K562 (cell line): Measurements from ENCODE around the gene TRPC4AP. TPM values are rescaled to one million over a fixed set of nuclear protein-coding genes. Genes with fewer than 3 reads are reported as not detected.

Experiments used
- ATAC-seq: fragments of 200-7000 bp; cut with Tn5 transposase; 3 replicates; pipeline ENCODE4 v1.9.1; 2020; ENCODE audit warnings: moderate library complexity
- BruUV-seq: library from RNA; stranded (reverse); fragments of 400-500 nt; replicated peaks from 2 replicates; lab custom pipeline; 2021; lab: Mats Ljungman, UMichigan
- CTCF ChIA-PET: fragments of 300-600 bp; formaldehyde crosslinking; extraction: SDS; loops from one replicate; lab custom pipeline; 2021; ENCODE audit warnings: low intra/inter-chr PET ratio; lab: Yijun Ruan, JAX
- POLR2A ChIA-PET: fragments of 300-600, 350-650 bp; sonication (Branson Sonifier 250); formaldehyde crosslinking; extraction: SDS; loops from one replicate; lab custom pipeline; 2021; ENCODE audit warnings: antibody characterized with exemption, inconsistent platforms; lab: Yijun Ruan, JAX
- DNase-seq, 4 experiments: peaks; one replicate each; pipeline versions ENCODE4 v3.0.0 to v3.0.0-alpha.2; 2011 to 2018; ENCODE audit warnings: low spot score in 3 of 4, mixed read lengths in 3 of 4; ENCODE audit errors: extremely low read depth in 1 of 4
- FAIRE-seq: peaks from 2 replicates; lab custom pipeline; 2011; peaks lifted over from hg19 to GRCh38; lab: Jason Lieb, UNC
- H2AFZ ChIP-seq: 2 replicates; pipeline ENCODE4 v1.6.0; 2011; ENCODE audit warnings: low read depth, low read length, control low read depth, inconsistent platforms
- H3K27ac ChIP-seq: fragments of 200-600 bp; 3 replicates; pipeline ENCODE4 v1.8.0; 2011; ENCODE audit warnings: low read depth, mild to moderate bottlenecking, control low read depth, inconsistent platforms, low read length, moderate library complexity, mixed read lengths; ENCODE audit errors: extremely low read depth
- H3K27me3 ChIP-seq, 2 experiments: fragments of 300-600 bp in 1 of 2; 2 replicates in 1 of 2; 3 replicates in 1 of 2; pipeline versions ENCODE4 v1.6.0 to v1.8.0; 2011; ENCODE audit warnings: inconsistent platforms in 2 of 2, low read length in 2 of 2, mild to moderate bottlenecking in 1 of 2, mixed read lengths in 1 of 2, moderate library complexity in 1 of 2; ENCODE audit not compliant: control insufficient read depth in 2 of 2, insufficient read depth in 2 of 2
- H3K36me3 ChIP-seq: fragments of 300-600 bp; 3 replicates; pipeline ENCODE4 v1.8.0; 2011; ENCODE audit warnings: mild to moderate bottlenecking, low read length, inconsistent platforms; ENCODE audit not compliant: control insufficient read depth, insufficient read depth
- H3K4me1 ChIP-seq, 2 experiments: fragments of 200-600 bp in 1 of 2; replicated peaks in 1 of 2; 2 replicates in 1 of 2; 3 replicates in 1 of 2; pipeline versions ENCODE4 v1.5.1 to v1.8.0; 2011; ENCODE audit warnings: inconsistent platforms in 2 of 2, low read length in 2 of 2, mild to moderate bottlenecking in 1 of 2, mixed read lengths in 1 of 2, moderate library complexity in 1 of 2; ENCODE audit not compliant: control insufficient read depth in 2 of 2, insufficient read depth in 2 of 2
- H3K4me2 ChIP-seq: 2 replicates; pipeline ENCODE4 v1.6.1; 2011; ENCODE audit warnings: low read length, control low read depth, inconsistent platforms, mixed read lengths; ENCODE audit not compliant: insufficient read depth
- H3K4me3 ChIP-seq: fragments of 200-600 bp; sonication (generic), shearing (Covaris generic); 2 replicates; pipeline ENCODE4 v1.5.1; 2016; ENCODE audit warnings: control low read depth, inconsistent platforms
- H3K79me2 ChIP-seq: fragments of 200-600 bp; 3 replicates; pipeline ENCODE4 v1.8.0; 2011; ENCODE audit warnings: low read length, inconsistent platforms; ENCODE audit not compliant: control insufficient read depth, insufficient read depth
- H3K9ac ChIP-seq, 2 experiments: 2 replicates each; pipeline versions ENCODE4 v1.6.0 to v1.6.1; 2011; ENCODE audit warnings: low read depth in 2 of 2, low read length in 2 of 2, control low read depth in 1 of 2, inconsistent platforms in 1 of 2, mild to moderate bottlenecking in 1 of 2, mixed read lengths in 1 of 2; ENCODE audit not compliant: insufficient read depth in 1 of 2
- H3K9me1 ChIP-seq: one replicate; pipeline ENCODE4 v1.6.0; 2011; ENCODE audit warnings: inconsistent platforms, mild to moderate bottlenecking, low read length, moderate library complexity; ENCODE audit not compliant: control insufficient read depth, insufficient read depth
- H3K9me3 ChIP-seq: replicated peaks from 2 replicates; pipeline ENCODE4 v1.5.1; 2011; ENCODE audit warnings: low read depth, low read length, inconsistent platforms; ENCODE audit not compliant: control insufficient read depth, insufficient read depth
- H4K20me1 ChIP-seq: replicated peaks from 2 replicates; pipeline ENCODE4 v1.6.1; 2011; ENCODE audit warnings: low read length, inconsistent platforms, mixed read lengths; ENCODE audit not compliant: control insufficient read depth, insufficient read depth
- CTCF ChIP-seq, 3 experiments: IDR thresholded peaks in 2 of 3; conservative IDR thresholded peaks in 1 of 3; 2 replicates each; pipeline ENCODE4 v1.5.1; 2011 to 2012; ENCODE audit warnings: low read length in 3 of 3, mild to moderate bottlenecking in 3 of 3, control low read depth in 2 of 3, improper control_type of control experiment in 1 of 3, inconsistent platforms in 1 of 3, low read depth in 1 of 3, mixed read lengths in 1 of 3, moderate library complexity in 1 of 3; ENCODE audit not compliant: insufficient read depth in 2 of 3
- DPF2 ChIP-seq: fragments of 450-650 bp; IDR thresholded peaks from 2 replicates; pipeline ENCODE4 v1.6.1; 2016
- ELF4 ChIP-seq: fragments of 450-650 bp; formaldehyde crosslinking; IDR thresholded peaks from 2 replicates; pipeline ENCODE4 v1.4.0; 2022; ENCODE audit warnings: missing genetic modification characterization
- KLF6 ChIP-seq: fragments of 250-450 bp; sonication (Bioruptor Pico); IDR thresholded peaks from 2 replicates; pipeline ENCODE4 v1.4.0; 2020; ENCODE audit warnings: mild to moderate bottlenecking, moderate library complexity, borderline replicate concordance
- NONO ChIP-seq, 2 experiments: fragments of 200-400 bp in 1 of 2; fragments of 450-650 bp in 1 of 2; formaldehyde crosslinking in 1 of 2; IDR thresholded peaks; 2 replicates each; pipeline ENCODE4 v1.6.1; 2017; ENCODE audit warnings: low read depth in 2 of 2, mild to moderate bottlenecking in 2 of 2, moderate library complexity in 2 of 2, low read length in 1 of 2
- SLC30A9 ChIP-seq: fragments of 250-450 bp; sonication (Bioruptor Pico); IDR thresholded peaks from 2 replicates; pipeline ENCODE4 v1.8.0; 2022; ENCODE audit warnings: mild to moderate bottlenecking, moderate library complexity
- TBP ChIP-seq: optimal IDR thresholded peaks from 2 replicates; pipeline ENCODE3; 2011; ENCODE audit warnings: low read depth, low read length, improper control_type of control experiment
- WHSC1 ChIP-seq: IDR thresholded peaks from one replicate; pipeline ENCODE4 v1.6.1; 2012; ENCODE audit warnings: low read length, control low read depth, inconsistent platforms
- ZNF175 ChIP-seq: fragments of 200-800 bp; sonication (Bioruptor generic); IDR thresholded peaks from 2 replicates; pipeline ENCODE4 v1.6.1; 2016; ENCODE audit warnings: low read depth, mild to moderate bottlenecking, missing genetic modification characterization, missing compliant biosample characterization
- ZNF395 ChIP-seq: fragments of 200-800 bp; sonication (Bioruptor generic); IDR thresholded peaks from 2 replicates; pipeline ENCODE4 v1.6.1; 2017; ENCODE audit warnings: missing genetic modification characterization, missing compliant biosample characterization
- WGBS: fragments of 100-300 bp; shearing (Covaris generic); methylation state at CpG from one replicate; pipeline ENCODE4 v1.1.6; 2016; ENCODE audit warnings: low coverage, mixed read lengths; ENCODE audit not compliant: insufficient coverage; ENCODE audit errors: missing lambda C conversion rate; 5-methylcytosine and 5-hydroxymethylcytosine counted together
- in situ Hi-C: fragments of 300-500 bp; cut with MboI; formaldehyde crosslinking; loops from 4 replicates; pipeline ENCODE4 v1.15.0; 2018; ENCODE audit warnings: inconsistent platforms, mixed read lengths
- intact Hi-C: fragments of 100-400 bp; cut with micrococcal nuclease; formaldehyde crosslinking; loops from 2 replicates; pipeline ENCODE4 v1.14.2; 2022
- polyA plus RNA-seq, 8 experiments: library from polyadenylated mRNA; depleted of rRNA in 4 of 8; stranded (reverse) in 5 of 8; unstranded in 3 of 8; fragments of >200 nt; fragmentation: Nextera tagmentation in 2 of 8; fragmentation: Illumina TruSeq in 1 of 8; extraction: Ambion mirVana in 2 of 8; extraction: Trizol in 1 of 8; gene quantifications; 2 replicates each; pipeline versions ENCODE4 v1.2.1 to v1.2.3, GENCODE V29; 2011 to 2014; ENCODE audit warnings: inconsistent platforms in 1 of 8, missing spikeins in 1 of 8
- total RNA-seq, 7 experiments: library from RNA; depleted of rRNA in 6 of 7; stranded (reverse); fragments of >200 nt in 6 of 7; fragmentation: Illumina TruSeq in 2 of 7; extraction: Trizol in 2 of 7; gene quantifications; 2 replicates each; pipeline versions ENCODE4 v1.2.1 to v1.2.3, GENCODE V29; 2011 to 2021; ENCODE audit warnings: low replicate concordance in 1 of 7
- TF ChIP-seq, protein P1 (sequence below): fragments of 450-650 bp; formaldehyde crosslinking; IDR thresholded peaks from 2 replicates; pipeline ENCODE4 v1.4.0; 2020; ENCODE audit warnings: mild to moderate bottlenecking, moderate library complexity
- TF ChIP-seq, protein P2 (sequence below): fragments of 450-650 bp; formaldehyde crosslinking; IDR thresholded peaks from 2 replicates; pipeline ENCODE4 v1.4.0; 2020; ENCODE audit warnings: mild to moderate bottlenecking, moderate library complexity
- TF ChIP-seq, protein P3 (sequence below): fragments of 250-450 bp; sonication (Bioruptor Pico); IDR thresholded peaks from 2 replicates; pipeline ENCODE4 v1.4.0; 2020

The TRPC4AP gene
- total and polyA plus RNA-seq, 9 of the 15 experiments (the other 6 are each of a cell fraction or from before 2014, with no cell fraction given) = 2.3 to 70.3 (median 33.3) TPM

DNA sequence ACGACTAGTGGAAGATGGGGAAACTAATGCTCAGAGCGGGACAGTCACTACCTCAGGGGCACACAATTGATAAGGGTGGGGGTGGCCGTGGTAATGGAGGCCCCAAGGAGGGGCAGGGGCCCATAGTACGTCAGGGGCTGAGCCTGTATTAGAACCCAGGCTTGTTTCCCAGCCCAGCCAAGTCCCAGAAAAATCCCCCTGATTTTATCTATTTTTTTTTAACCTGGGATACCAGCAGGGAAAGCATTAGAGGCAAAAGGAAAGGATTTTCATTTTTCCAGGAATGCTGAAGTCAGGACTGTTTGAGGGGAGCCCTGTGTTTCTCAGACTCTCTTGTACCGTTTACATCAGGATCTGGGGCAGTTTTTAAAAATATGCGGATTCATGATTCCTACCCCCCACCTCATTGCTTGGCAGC, 136.6 kb downstream of the TRPC4AP start:
- ATAC-seq (no peak), FAIRE-seq (no peak), DNase-seq (no peak)
- in situ Hi-C loops (loop anchor here (5.0 kb wide), 1 partner anchor 84 kb away; the partner anchor contains the start of gene GGT7), intact Hi-C loops (no loop called here)
- Histone ChIP-seq H3K27ac (peak overlapping the region; percentile 89), H3K9ac (peak overlapping the region; percentile 86 to 98), H3K27me3 (no peaks in the 10 kb centered on the region), H3K36me3 (peaks cover 21% of the 10 kb centered on the region), H4K20me1 (no peaks in the 10 kb centered on the region), H3K9me1 (no peaks in the 10 kb centered on the region), H3K9me3 (no peaks in the 10 kb centered on the region), H3K4me1 (peaks cover 22 to 26% of the 10 kb centered on the region in 2 experiments; a peak in 4 of 5 replicates), H3K4me3 (peak overlapping the region; percentile 55), H3K4me2 (peak overlapping the region; percentile 90), H3K79me2 (peaks cover 23% of the 10 kb centered on the region), H2AFZ (peak overlapping the region; percentile 98)
- ChIA-PET POLR2A (interaction anchor here (0.5 to 2.8 kb wide), 10 partner anchors 10 to 195 kb away, joined by 3 to 12 read pairs (median 4); no protein-coding TSS in a partner anchor), CTCF (interaction anchor here (1.2 to 1.9 kb wide), 2 partner anchors 82 to 644 kb away, joined by 5 read pairs; no protein-coding TSS in a partner anchor)
- BruUV-seq = TSS peak; percentile 79
- 18% methylated on average over 6 of the region's 6 CpGs for WGBS
- TF ChIP-seq, protein P1, sequence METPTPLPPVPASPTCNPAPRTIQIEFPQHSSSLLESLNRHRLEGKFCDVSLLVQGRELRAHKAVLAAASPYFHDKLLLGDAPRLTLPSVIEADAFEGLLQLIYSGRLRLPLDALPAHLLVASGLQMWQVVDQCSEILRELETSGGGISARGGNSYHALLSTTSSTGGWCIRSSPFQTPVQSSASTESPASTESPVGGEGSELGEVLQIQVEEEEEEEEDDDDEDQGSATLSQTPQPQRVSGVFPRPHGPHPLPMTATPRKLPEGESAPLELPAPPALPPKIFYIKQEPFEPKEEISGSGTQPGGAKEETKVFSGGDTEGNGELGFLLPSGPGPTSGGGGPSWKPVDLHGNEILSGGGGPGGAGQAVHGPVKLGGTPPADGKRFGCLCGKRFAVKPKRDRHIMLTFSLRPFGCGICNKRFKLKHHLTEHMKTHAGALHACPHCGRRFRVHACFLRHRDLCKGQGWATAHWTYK = 0 out of 2 replicates have a peak, but pooled peaks have one; percentile 45
- TF ChIP-seq CTCF (IDR thresholded peaks at IDR 0.05 in 2 of 3, conservative IDR thresholded peaks at IDR 0.05 in 1 of 3; ENCODE audit: insufficient read depth in 2 of 3, low read depth in 1 of 3, low read length in 3 of 3) (peak in 1 of 3 experiments; percentile 8; a peak in 1 of 6 replicates), ELF4 (0 out of 2 replicates have a peak, but pooled peaks have one; percentile 8), ZNF175 (CRISPR knock-in tag) (0 out of 2 replicates have a peak, but pooled peaks have one; percentile 25), NONO (IDR thresholded peaks at IDR 0.05; ENCODE audit: low read depth in 2 of 2, low read length in 1 of 2) (0 out of 4 replicates have a peak, but pooled peaks of 1 of the 2 experiments have one; percentile 3), SLC30A9 (CRISPR knock-in tag) (no peak), WHSC1 (no peak), ZNF395 (CRISPR knock-in tag) (no peak; the same call in 1 of the 2 replicates), DPF2 (no peak), KLF6 (CRISPR knock-in tag) (no peak), TBP (no peak)
- TF ChIP-seq, protein P2, sequence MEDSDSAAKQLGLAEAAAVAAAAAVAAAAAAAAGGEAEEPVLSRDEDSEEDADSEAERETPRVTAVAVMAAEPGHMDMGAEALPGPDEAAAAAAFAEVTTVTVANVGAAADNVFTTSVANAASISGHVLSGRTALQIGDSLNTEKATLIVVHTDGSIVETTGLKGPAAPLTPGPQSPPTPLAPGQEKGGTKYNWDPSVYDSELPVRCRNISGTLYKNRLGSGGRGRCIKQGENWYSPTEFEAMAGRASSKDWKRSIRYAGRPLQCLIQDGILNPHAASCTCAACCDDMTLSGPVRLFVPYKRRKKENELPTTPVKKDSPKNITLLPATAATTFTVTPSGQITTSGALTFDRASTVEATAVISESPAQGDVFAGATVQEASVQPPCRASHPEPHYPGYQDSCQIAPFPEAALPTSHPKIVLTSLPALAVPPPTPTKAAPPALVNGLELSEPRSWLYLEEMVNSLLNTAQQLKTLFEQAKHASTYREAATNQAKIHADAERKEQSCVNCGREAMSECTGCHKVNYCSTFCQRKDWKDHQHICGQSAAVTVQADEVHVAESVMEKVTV (CRISPR knock-in tag) = peak; percentile 5; the same call in 1 of the 2 replicates
- TF ChIP-seq, protein P3, sequence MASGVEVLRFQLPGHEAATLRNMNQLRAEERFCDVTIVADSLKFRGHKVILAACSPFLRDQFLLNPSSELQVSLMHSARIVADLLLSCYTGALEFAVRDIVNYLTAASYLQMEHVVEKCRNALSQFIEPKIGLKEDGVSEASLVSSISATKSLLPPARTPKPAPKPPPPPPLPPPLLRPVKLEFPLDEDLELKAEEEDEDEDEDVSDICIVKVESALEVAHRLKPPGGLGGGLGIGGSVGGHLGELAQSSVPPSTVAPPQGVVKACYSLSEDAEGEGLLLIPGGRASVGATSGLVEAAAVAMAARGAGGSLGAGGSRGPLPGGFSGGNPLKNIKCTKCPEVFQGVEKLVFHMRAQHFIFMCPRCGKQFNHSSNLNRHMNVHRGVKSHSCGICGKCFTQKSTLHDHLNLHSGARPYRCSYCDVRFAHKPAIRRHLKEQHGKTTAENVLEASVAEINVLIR = 0 out of 2 replicates have a peak, but pooled peaks have one; percentile 13
